Skeletal muscle satellite cell (primary cell): ENCODE data around the gene NDUFV2.

Source experiments
- H3K27me3 ChIP-seq: 2 replicates; pipeline ENCODE4 v1.7.0; 2013; ENCODE audit warnings: low read length; ENCODE audit not compliant: control insufficient read depth, insufficient read depth
- H3K36me3 ChIP-seq: 2 replicates; pipeline ENCODE4 v1.7.0; 2013; ENCODE audit warnings: mild to moderate bottlenecking, control low read depth, low read length; ENCODE audit not compliant: insufficient read depth
- H3K4me1 ChIP-seq: 2 replicates; pipeline ENCODE4 v1.7.0; 2013; ENCODE audit warnings: low read length; ENCODE audit not compliant: control insufficient read depth, insufficient read depth
- H3K4me2 ChIP-seq: 2 replicates; pipeline ENCODE4 v1.7.0; 2013; ENCODE audit warnings: mild to moderate bottlenecking, low read length
- H3K4me3 ChIP-seq: 2 replicates; pipeline ENCODE4 v1.7.0; 2013; ENCODE audit warnings: low read length
- H3K9ac ChIP-seq: 2 replicates; pipeline ENCODE4 v1.7.0; 2013; ENCODE audit warnings: mild to moderate bottlenecking, low read depth, low read length, moderate library complexity
- H3K9me3 ChIP-seq: replicated peaks from 2 replicates; pipeline ENCODE4 v1.7.0; 2013; ENCODE audit warnings: mild to moderate bottlenecking, control low read depth, low read length

NDUFV2 gene

DNA sequence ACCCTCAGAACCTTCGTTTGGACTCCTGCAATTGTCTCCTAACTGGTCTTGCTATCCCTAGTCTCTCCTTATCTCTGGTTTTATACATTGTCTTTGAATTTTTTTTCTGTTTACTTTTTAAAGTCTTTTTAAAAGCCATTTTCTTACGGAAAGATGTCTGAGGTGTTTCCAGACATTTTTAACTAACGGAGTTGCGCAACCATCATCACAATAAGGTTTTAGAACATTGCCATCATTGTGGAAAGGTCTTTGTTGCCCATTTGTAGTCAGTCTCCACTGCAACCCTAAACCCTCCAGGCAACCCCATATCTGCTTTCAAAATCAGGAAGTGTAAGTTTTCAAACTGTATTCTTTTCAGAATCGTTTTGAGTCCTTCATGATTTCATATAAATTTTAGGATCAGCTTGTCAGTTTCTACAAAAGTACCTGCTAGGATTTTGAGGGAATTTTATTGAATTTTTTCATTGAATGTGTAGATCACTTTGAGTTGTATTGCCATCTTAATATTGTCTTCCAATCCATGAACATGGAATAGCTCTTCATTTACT, 80.4 kb downstream of the NDUFV2 start:
- Histone ChIP-seq H3K4me2 (no peak overlapping the region), H3K27me3 (no peaks in the 10 kb centered on the region), H3K36me3 (peaks cover 27% of the 10 kb centered on the region), H3K9ac (no peak overlapping the region), H3K4me1 (no peaks in the 10 kb centered on the region), H3K4me3 (no peak overlapping the region), H3K9me3 (no peaks in the 10 kb centered on the region)
